AG09319 (cell line): ENCODE data around the gene WBP2NL.

Experiments used
- DNase-seq: peaks from one replicate; pipeline ENCODE4 v3.0.0-alpha.2; 2010; ENCODE audit warnings: low read depth; ENCODE audit errors: extremely low read depth
- CTCF ChIP-seq: IDR thresholded peaks from 2 replicates; pipeline ENCODE4 v1.5.1; 2011; ENCODE audit warnings: low read depth, mild to moderate bottlenecking, inconsistent platforms, low read length, moderate library complexity

WBP2NL gene

GRCh38 chr22:42016111-42016510, 17.5 kb downstream of the WBP2NL start:
- TF ChIP-seq CTCF = no peak

GRCh38 chr22:42018224-42018623, 19.6 kb downstream of the WBP2NL start:
- TF ChIP-seq CTCF = no peak
- DNase-seq = no peak

More at GRCh38 chr22:42016111-42016510, 17.5 kb downstream of the WBP2NL start:
- no peak for DNase-seq

- TF ChIP-seq CTCF = no peak
- DNase-seq = no peak
Observed at GRCh38 chr22:42021571-42021970, 23.0 kb downstream of the WBP2NL start.

GRCh38 chr22:42022162-42022847, 23.7 kb downstream of the WBP2NL start:
- no peak for DNase-seq
- TF ChIP-seq CTCF = no peak

GRCh38 chr22:42025421-42025820, 26.8 kb downstream of the WBP2NL start:
- TF ChIP-seq CTCF = no peak
- DNase-seq = no peak

GRCh38 chr22:42026705-42027104, 28.1 kb downstream of the WBP2NL start:
- DNase-seq = no peak

More at GRCh38 chr22:42026705-42027104, 28.1 kb downstream of the WBP2NL start:
- no peak for TF ChIP-seq CTCF
